Activated T-helper 9 cell treated with anti-CD3 and anti-CD28 coated beads, Interleukin-2, amount 50 U/mL, for 16 hours (primary cell): ENCODE measurements around the gene CNST.
A peak's percentile ranks its signal among the peaks of the same experiment; 100 is the strongest.
"Not testable (repeated sequence)": the region's sequence is repeated elsewhere in the genome, so short reads cannot be mapped to it uniquely, and the experiment has no call there.

ENCODE experiments used
- DNase-seq: peaks from one replicate; pipeline ENCODE4 v3.0.0-alpha.2; 2020; ENCODE audit warnings: low read depth

CNST gene

GRCh38 chr1:246679794-246680177, 113.5 kb downstream of the CNST start:
- no peak for DNase-seq

- no peak for DNase-seq
Observed at GRCh38 chr1:246680190-246680589, 113.9 kb downstream of the CNST start.

GRCh38 chr1:246680696-246681130, 114.5 kb downstream of the CNST start:
- no peak for DNase-seq

GRCh38 chr1:246681900-246682895, 115.9 kb downstream of the CNST start:
- no peak for DNase-seq

GRCh38 chr1:246683521-246683920, 117.3 kb downstream of the CNST start:
- no peak for DNase-seq

GRCh38 chr1:246687002-246687401, 120.7 kb downstream of the CNST start:
- DNase-seq: no peak

GRCh38 chr1:246689409-246690008, 123.3 kb downstream of the CNST start:
- no peak for DNase-seq

GRCh38 chr1:246690100-246690499, 123.8 kb downstream of the CNST start:
- DNase-seq: no peak

GRCh38 chr1:246691622-246692495, 125.6 kb downstream of the CNST start:
- DNase-seq: no peak

- DNase-seq: not testable (repeated sequence)
Observed at GRCh38 chr1:246694213-246694895, 128.1 kb downstream of the CNST start.

- DNase-seq: no peak
Observed at GRCh38 chr1:246695136-246695535, 128.9 kb downstream of the CNST start.

GRCh38 chr1:246695666-246696065, 129.4 kb downstream of the CNST start:
- no peak for DNase-seq

GRCh38 chr1:246698466-246699094, 132.3 kb downstream of the CNST start:
- no peak for DNase-seq

- DNase-seq: peak; percentile 54
Observed at GRCh38 chr1:246699095-246699735, 133.0 kb downstream of the CNST start.

- DNase-seq: no peak
Observed at GRCh38 chr1:246703581-246703980, 137.3 kb downstream of the CNST start.

- no peak for DNase-seq
Observed at GRCh38 chr1:246705368-246705767, 139.1 kb downstream of the CNST start.

- DNase-seq: no peak
Observed at GRCh38 chr1:246708166-246708565, 141.9 kb downstream of the CNST start.

- no peak for DNase-seq
Observed at GRCh38 chr1:246709196-246709595, 142.9 kb downstream of the CNST start.

GRCh38 chr1:246709835-246710234, 143.6 kb downstream of the CNST start:
- no peak for DNase-seq

- no peak for DNase-seq
Observed at GRCh38 chr1:246711548-246712003, 145.3 kb downstream of the CNST start.

GRCh38 chr1:246712428-246712827, 146.2 kb downstream of the CNST start:
- not testable (repeated sequence) for DNase-seq
